PC-9 (cell line): ENCODE measurements around the gene DRAM1. TPM values are rescaled to one million over a fixed set of nuclear protein-coding genes. Genes with fewer than 3 reads are reported as not detected.

ENCODE experiments used
- BruUV-seq: library from RNA; stranded (reverse); fragments of 400-500 nt; replicated peaks from 2 replicates; lab custom pipeline; 2021; lab: Mats Ljungman, UMichigan
- CTCF ChIA-PET: fragments of 300-600 bp; sonication (Branson Sonifier 250); formaldehyde crosslinking; loops from one replicate; lab custom pipeline; 2022; ENCODE audit warnings: antibody characterized with exemption; lab: Charles Lee
- POLR2A ChIA-PET: fragments of 300-600 bp; sonication (Branson Sonifier 250); formaldehyde crosslinking; loops from one replicate; lab custom pipeline; 2022; ENCODE audit warnings: antibody characterized with exemption; ENCODE audit not compliant: unreplicated experiment; lab: Charles Lee
- DNase-seq, 2 experiments: peaks; one replicate each; pipeline versions ENCODE4 v3.0.0 to v3.0.0-alpha.2; 2015 to 2022; ENCODE audit warnings: mixed read lengths in 1 of 2
- H2AFZ ChIP-seq: fragments of 200-600 bp; sonication (generic); 2 replicates; pipeline ENCODE4 v1.8.1; 2017; ENCODE audit warnings: antibody characterized with exemption
- H3F3A ChIP-seq: fragments of 200-600 bp; sonication (generic); 2 replicates; pipeline ENCODE4 v1.8.1; 2017; ENCODE audit warnings: antibody characterized with exemption, mild to moderate bottlenecking, low read depth; ENCODE audit not compliant: insufficient read depth
- H3K27ac ChIP-seq: fragments of 200-600 bp; sonication (generic); 2 replicates; pipeline ENCODE4 v1.6.1; 2016; ENCODE audit warnings: mixed run types
- H3K27me3 ChIP-seq: fragments of 200-600 bp; sonication (generic); 2 replicates; pipeline ENCODE4 v1.6.1; 2016; ENCODE audit warnings: low read depth, mixed run types; ENCODE audit not compliant: insufficient read depth
- H3K36me3 ChIP-seq: fragments of 200-600 bp; sonication (generic); 2 replicates; pipeline ENCODE4 v1.6.1; 2016; ENCODE audit warnings: low read depth, mixed run types
- H3K4me1 ChIP-seq: fragments of 200-600 bp; sonication (generic); replicated peaks from 2 replicates; pipeline ENCODE4 v1.6.1; 2016; ENCODE audit warnings: mixed run types; ENCODE audit not compliant: insufficient read depth
- H3K4me2 ChIP-seq: fragments of 200-600 bp; sonication (generic); 2 replicates; pipeline ENCODE4 v1.6.1; 2017; ENCODE audit warnings: mixed run types
- H3K4me3 ChIP-seq: fragments of 200-600 bp; sonication (generic); 2 replicates; pipeline ENCODE4 v1.6.1; 2016; ENCODE audit warnings: mixed run types
- H3K79me2 ChIP-seq: fragments of 200-600 bp; sonication (generic); 2 replicates; pipeline ENCODE4 v1.6.1; 2017; ENCODE audit warnings: low read depth, mixed run types
- H3K9me2 ChIP-seq: fragments of 200-600 bp; sonication (generic); 2 replicates; pipeline ENCODE4 v1.8.1; 2017; ENCODE audit warnings: mild to moderate bottlenecking; ENCODE audit not compliant: insufficient read depth
- H3K9me3 ChIP-seq: fragments of 200-600 bp; sonication (generic); 2 replicates; pipeline ENCODE4 v1.8.1; 2016; ENCODE audit warnings: low read depth; ENCODE audit not compliant: insufficient read depth
- H4K20me1 ChIP-seq: fragments of 200-600 bp; sonication (generic); 2 replicates; pipeline ENCODE4 v1.8.1; 2017; ENCODE audit not compliant: insufficient read depth
- CTCF ChIP-seq: fragments of 200-600 bp; sonication (generic); conservative IDR thresholded peaks from 2 replicates; pipeline ENCODE4 v1.6.1; 2017; ENCODE audit warnings: mixed run types, antibody characterized with exemption, mild to moderate bottlenecking, moderate library complexity
- EZH2 ChIP-seq: fragments of 200-600 bp; sonication (generic); IDR thresholded peaks from 2 replicates; pipeline ENCODE4 v1.8.0; 2017; ENCODE audit warnings: antibody characterized with exemption, low read depth
- intact Hi-C: fragments of 100-400 bp; cut with micrococcal nuclease; formaldehyde crosslinking; loops from one replicate; pipeline ENCODE4 v1.10.0; 2022; ENCODE audit not compliant: unreplicated experiment
- total RNA-seq: library from RNA; stranded (reverse); gene quantifications from 2 replicates; pipeline ENCODE4 v1.2.3, GENCODE V29; 2021

The DRAM1 gene
- total RNA-seq, 1 experiment from 2014 or later: 6.2 TPM

- Histone ChIP-seq H4K20me1 (no peaks in the 10 kb centered on the region), H3K4me1 (no peaks in the 10 kb centered on the region), H3K9me3 (no peaks in the 10 kb centered on the region), H3K4me3 (no peak overlapping the region), H3K27me3 (no peaks in the 10 kb centered on the region), H3K4me2 (no peak overlapping the region), H3K79me2 (no peaks in the 10 kb centered on the region), H3K36me3 (no peaks in the 10 kb centered on the region), H3K27ac (no peak overlapping the region), H3K9me2 (no peaks in the 10 kb centered on the region), H3F3A (no peaks in the 10 kb centered on the region), H2AFZ (no peak overlapping the region)
- CTCF ChIA-PET: interaction anchor here (0.6 kb wide), 1 partner anchor 169 kb away, joined by 5 read pairs; no protein-coding TSS in a partner anchor
- DNase-seq: no peak
- intact Hi-C loops: no loop called here
- POLR2A ChIA-PET: no interaction called here
- TF ChIP-seq EZH2: no peak
- no TSS peak for BruUV-seq
Observed at GRCh38 chr12:101942250-101942605, 64.8 kb downstream of the DRAM1 start.

GRCh38 chr12:101945369-101946232 is 68.2 kb downstream of the DRAM1 start:
- intact Hi-C loops: no loop called here
- no peaks in the 10 kb centered on the region for H3K79me2 ChIP-seq

GRCh38 chr12:101946233-101946611 is 68.8 kb downstream of the DRAM1 start:
- no peaks in the 10 kb centered on the region for H3F3A ChIP-seq
- H3K36me3 ChIP-seq: no peaks in the 10 kb centered on the region
- TF ChIP-seq CTCF (no peak), EZH2 (no peak)
- H3K9me2 ChIP-seq: no peaks in the 10 kb centered on the region
- H3K27me3 ChIP-seq: no peaks in the 10 kb centered on the region
- POLR2A ChIA-PET: interaction anchor here (0.7 kb wide), 1 partner anchor 588 kb away, joined by 6 read pairs; no protein-coding TSS in a partner anchor
- BruUV-seq: no TSS peak
- no peaks in the 10 kb centered on the region for H3K79me2 ChIP-seq
- CTCF ChIA-PET: no interaction called here
- no peaks in the 10 kb centered on the region for H4K20me1 ChIP-seq
- no peak overlapping the region for H3K4me3 ChIP-seq
- no peak overlapping the region for H2AFZ ChIP-seq
- intact Hi-C loops: no loop called here
- no peak for DNase-seq
- H3K4me1 ChIP-seq: no peaks in the 10 kb centered on the region
- no peaks in the 10 kb centered on the region for H3K9me3 ChIP-seq
- no peak overlapping the region for H3K27ac ChIP-seq
- H3K4me2 ChIP-seq: no peak overlapping the region

More at GRCh38 chr12:101945369-101946232, 68.2 kb downstream of the DRAM1 start:
- Histone ChIP-seq H3K4me1 (no peaks in the 10 kb centered on the region), H3F3A (no peaks in the 10 kb centered on the region), H3K9me3 (no peaks in the 10 kb centered on the region), H3K27ac (no peak overlapping the region), H3K4me3 (no peak overlapping the region), H3K9me2 (no peaks in the 10 kb centered on the region), H4K20me1 (no peaks in the 10 kb centered on the region), H3K27me3 (no peaks in the 10 kb centered on the region), H3K4me2 (no peak overlapping the region), H2AFZ (no peak overlapping the region; the same call in 1 of the 2 replicates), H3K36me3 (no peaks in the 10 kb centered on the region)
- DNase-seq: no peak
- no TSS peak for BruUV-seq
- ChIA-PET CTCF (no interaction called here), POLR2A (interaction anchor here (0.7 kb wide), 1 partner anchor 587 kb away, joined by 6 read pairs; no protein-coding TSS in a partner anchor)
- TF ChIP-seq CTCF (no peak), EZH2 (no peak)
